H1 (cell line): Measurements from ENCODE around the gene WDFY3. TPM values are rescaled to one million over a fixed set of nuclear protein-coding genes. Genes with fewer than 3 reads are reported as not detected.

Experiments used
- JUND ChIP-seq: IDR thresholded peaks from 2 replicates; pipeline ENCODE4 v1.6.1; 2011; ENCODE audit warnings: mild to moderate bottlenecking, improper control_type of control experiment, low read length
- RBBP5 ChIP-seq: IDR thresholded peaks from 2 replicates; pipeline ENCODE4 v1.7.1; 2012; ENCODE audit warnings: low read depth, mild to moderate bottlenecking, inconsistent platforms, low read length, moderate library complexity, borderline replicate concordance
- SIRT6 ChIP-seq: IDR thresholded peaks from one replicate; pipeline ENCODE4 v1.7.1; 2012; ENCODE audit warnings: low read length, inconsistent platforms
- polyA plus RNA-seq, 7 experiments: library from polyadenylated mRNA; depleted of rRNA in 3 of 7; stranded (reverse) in 5 of 7; unstranded in 2 of 7; fragments of >200 nt in 5 of 7; fragments of 200-250 nt in 2 of 7; gene quantifications; 1 replicate in 5 of 7; 2 replicates in 1 of 7; 4 replicates in 1 of 7; pipeline versions ENCODE4 v1.2.1 to v1.2.3, GENCODE V29; 2011 to 2013; ENCODE audit warnings: missing spikeins in 2 of 7, mixed read lengths in 2 of 7
- total RNA-seq: library from RNA; stranded (reverse); fragmentation: NEBNext Ultra II Directional; extraction: Animal tissue kit (Norgen Biotek cat#: 25700); gene quantifications from 2 replicates; pipeline ENCODE4 v1.2.1, GENCODE V29; 2021

WDFY3 gene
- total and polyA plus RNA-seq, 2 of the 8 experiments (the other 6 are each of a cell fraction or from before 2014, with no cell fraction given), result 25.6 to 62.4 TPM

DNA sequence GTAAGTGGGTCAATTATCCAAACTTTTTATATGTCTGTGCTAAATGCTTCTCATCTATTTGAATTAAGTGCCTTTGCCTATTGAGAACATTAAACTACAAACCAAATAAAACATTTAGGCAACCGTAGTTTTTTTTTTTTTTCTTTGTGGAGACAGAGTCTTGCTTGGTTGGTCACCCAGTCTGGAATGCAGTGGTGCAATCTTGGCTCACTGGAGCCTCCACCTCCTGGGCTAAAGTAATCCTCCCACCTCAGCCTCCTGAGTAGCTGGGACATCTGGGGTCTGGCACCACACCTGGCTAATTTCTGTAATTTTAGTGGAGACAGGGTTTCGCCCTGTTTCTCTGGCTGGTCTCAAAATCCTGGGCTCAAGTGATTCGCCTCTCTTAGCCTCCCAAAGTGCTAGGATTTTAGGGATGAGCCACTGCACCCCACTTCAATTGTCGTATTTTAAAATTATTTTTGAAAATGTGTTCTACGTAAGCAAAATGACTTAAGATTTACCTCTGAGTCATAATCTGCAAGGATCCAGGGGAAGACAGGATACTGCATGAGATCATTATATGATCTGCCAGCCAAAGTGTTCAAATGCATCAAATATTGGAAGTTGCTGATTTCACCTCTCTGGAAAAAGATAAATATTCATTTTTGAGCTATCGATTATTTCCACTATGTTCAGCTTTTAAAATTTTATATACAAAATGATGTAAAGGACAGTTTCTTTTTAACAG, 257.9 kb downstream of the WDFY3 start (continued):
- TF ChIP-seq JUND (no peak), SIRT6 (no peak), RBBP5 (no peak)
